ENCODE results near the gene GAREM1. TPM values are rescaled to one million over a fixed set of nuclear protein-coding genes. Genes with fewer than 3 reads are reported as not detected.

The GAREM1 gene
- total RNA-seq, 1 donor from 2014 or later, result 9.0 TPM

DNA sequence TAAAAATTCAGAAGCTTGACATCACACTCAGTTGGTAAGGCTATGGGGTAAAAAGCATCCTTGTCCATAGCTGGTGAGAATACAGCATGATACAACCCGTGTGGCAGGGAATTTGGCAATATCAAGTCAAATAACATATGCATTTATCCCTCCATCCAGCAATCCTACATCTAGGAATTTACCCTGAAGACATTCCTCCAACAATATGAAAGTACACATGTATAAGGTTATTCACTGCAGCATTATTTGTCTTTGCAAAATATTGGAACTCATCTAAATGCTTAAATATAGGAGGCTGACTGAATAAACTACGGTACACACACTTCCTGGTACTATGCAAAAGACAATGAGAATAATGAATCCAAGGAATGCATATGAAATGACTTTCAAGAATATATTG, 179.9 kb downstream of the GAREM1 start:
- H3K9me3 Mint-ChIP-seq (ENCODE audit: unreplicated experiment), result no peaks in the 10 kb centered on the region
- Histone ChIP-seq H3K36me3 (ENCODE audit: insufficient read depth, low read length) (no peaks in the 10 kb centered on the region), H3K4me3 (ENCODE audit: insufficient read depth, low read depth, low read length) (no peak overlapping the region), H3K27me3 (ENCODE audit: insufficient read depth, low read length) (no peaks in the 10 kb centered on the region), H3K79me2 (ENCODE audit: insufficient read depth, low read length) (no peaks in the 10 kb centered on the region), H3K9me3 (ENCODE audit: insufficient read depth, low read depth, low read length) (no peaks in the 10 kb centered on the region), H4K20me1 (ENCODE audit: insufficient read depth, low read length) (no peaks in the 10 kb centered on the region), H3K4me1 (ENCODE audit: insufficient read depth, low read length) (no peaks in the 10 kb centered on the region), H3K9ac (ENCODE audit: low read length) (no peak overlapping the region), H2AFZ (ENCODE audit: low read depth, low read length) (no peak overlapping the region), H3K27ac (ENCODE audit: low read depth, low read length) (no peak overlapping the region), H3K4me2 (ENCODE audit: low read length) (no peak overlapping the region)
- no peaks in the 10 kb centered on the region for H3K4me1 Mint-ChIP-seq (ENCODE audit: low read depth, unreplicated experiment)
- DNase-seq (ENCODE audit: low read depth) (no peak), FAIRE-seq (no peak)
- H3K4me3 Mint-ChIP-seq (ENCODE audit: unreplicated experiment), result no peak overlapping the region
- no peaks in the 10 kb centered on the region for H3K27me3 Mint-ChIP-seq (ENCODE audit: low read depth, unreplicated experiment)
- H3K27ac Mint-ChIP-seq (ENCODE audit: unreplicated experiment), result no peak overlapping the region
- H3K36me3 Mint-ChIP-seq (ENCODE audit: low read depth, unreplicated experiment), result peaks cover 6% of the 10 kb centered on the region
- TF ChIP-seq, protein P1, sequence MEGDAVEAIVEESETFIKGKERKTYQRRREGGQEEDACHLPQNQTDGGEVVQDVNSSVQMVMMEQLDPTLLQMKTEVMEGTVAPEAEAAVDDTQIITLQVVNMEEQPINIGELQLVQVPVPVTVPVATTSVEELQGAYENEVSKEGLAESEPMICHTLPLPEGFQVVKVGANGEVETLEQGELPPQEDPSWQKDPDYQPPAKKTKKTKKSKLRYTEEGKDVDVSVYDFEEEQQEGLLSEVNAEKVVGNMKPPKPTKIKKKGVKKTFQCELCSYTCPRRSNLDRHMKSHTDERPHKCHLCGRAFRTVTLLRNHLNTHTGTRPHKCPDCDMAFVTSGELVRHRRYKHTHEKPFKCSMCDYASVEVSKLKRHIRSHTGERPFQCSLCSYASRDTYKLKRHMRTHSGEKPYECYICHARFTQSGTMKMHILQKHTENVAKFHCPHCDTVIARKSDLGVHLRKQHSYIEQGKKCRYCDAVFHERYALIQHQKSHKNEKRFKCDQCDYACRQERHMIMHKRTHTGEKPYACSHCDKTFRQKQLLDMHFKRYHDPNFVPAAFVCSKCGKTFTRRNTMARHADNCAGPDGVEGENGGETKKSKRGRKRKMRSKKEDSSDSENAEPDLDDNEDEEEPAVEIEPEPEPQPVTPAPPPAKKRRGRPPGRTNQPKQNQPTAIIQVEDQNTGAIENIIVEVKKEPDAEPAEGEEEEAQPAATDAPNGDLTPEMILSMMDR (IDR thresholded peaks at IDR 0.05; ENCODE audit: insufficient read depth, low read depth, low read length), result no peak
- TF ChIP-seq EZH2 (IDR thresholded peaks at IDR 0.05; ENCODE audit: insufficient read depth, low read length), result no peak

DNA sequence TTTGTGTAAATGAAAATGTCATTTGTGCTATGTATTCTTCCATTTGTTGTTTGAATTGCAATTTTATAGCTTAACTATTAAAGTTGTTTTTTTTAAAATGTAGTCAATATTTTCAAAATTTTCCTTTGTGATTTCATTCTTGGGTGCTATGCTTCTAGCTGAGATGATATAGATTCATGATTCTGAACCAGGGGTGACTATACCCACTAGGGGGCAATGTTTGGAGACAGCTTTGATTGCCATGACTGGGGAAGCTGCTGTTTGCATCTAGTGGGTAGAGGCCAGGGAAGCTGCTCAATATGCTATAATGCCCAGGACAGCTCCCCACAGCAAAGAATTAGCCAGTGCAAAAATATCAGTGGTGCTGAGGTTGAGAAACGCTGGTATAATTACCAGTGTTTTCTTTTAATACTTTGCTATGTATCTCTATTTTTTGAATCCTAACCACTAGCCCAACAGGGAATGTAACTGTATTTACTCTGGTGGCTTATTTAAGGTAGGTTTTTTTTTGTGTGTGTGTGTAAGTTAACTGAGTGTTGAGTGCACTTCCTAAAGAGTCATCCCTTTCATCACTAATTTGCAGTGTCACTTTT, 181.1 kb downstream of the GAREM1 start:
- Mint-ChIP-seq H3K36me3 (ENCODE audit: low read depth, unreplicated experiment) (peaks cover 12% of the 10 kb centered on the region), H3K4me1 (ENCODE audit: low read depth, unreplicated experiment) (peaks cover 2% of the 10 kb centered on the region), H3K9me3 (ENCODE audit: unreplicated experiment) (peaks cover 2% of the 10 kb centered on the region), H3K4me3 (ENCODE audit: unreplicated experiment) (no peak overlapping the region), H3K27ac (ENCODE audit: unreplicated experiment) (no peak overlapping the region), H3K27me3 (ENCODE audit: low read depth, unreplicated experiment) (no peaks in the 10 kb centered on the region)
- DNase-seq (ENCODE audit: low read depth), result peak; percentile 33
- FAIRE-seq, result no peak
- Histone ChIP-seq H3K4me2 (ENCODE audit: low read length) (no peak overlapping the region), H3K79me2 (ENCODE audit: insufficient read depth, low read length) (no peaks in the 10 kb centered on the region), H3K9me3 (ENCODE audit: insufficient read depth, low read depth, low read length) (no peaks in the 10 kb centered on the region), H3K4me1 (ENCODE audit: insufficient read depth, low read length) (no peaks in the 10 kb centered on the region), H3K4me3 (ENCODE audit: insufficient read depth, low read depth, low read length) (no peak overlapping the region), H2AFZ (ENCODE audit: low read depth, low read length) (no peak overlapping the region), H3K36me3 (ENCODE audit: insufficient read depth, low read length) (no peaks in the 10 kb centered on the region), H3K9ac (ENCODE audit: low read length) (no peak overlapping the region), H3K27me3 (ENCODE audit: insufficient read depth, low read length) (no peaks in the 10 kb centered on the region), H3K27ac (ENCODE audit: low read depth, low read length) (no peak overlapping the region), H4K20me1 (ENCODE audit: insufficient read depth, low read length) (no peaks in the 10 kb centered on the region)
- TF ChIP-seq, protein P1 (IDR thresholded peaks at IDR 0.05; ENCODE audit: insufficient read depth, low read depth, low read length), result peak; percentile 87
- no peak for TF ChIP-seq EZH2 (IDR thresholded peaks at IDR 0.05; ENCODE audit: insufficient read depth, low read length)

DNA sequence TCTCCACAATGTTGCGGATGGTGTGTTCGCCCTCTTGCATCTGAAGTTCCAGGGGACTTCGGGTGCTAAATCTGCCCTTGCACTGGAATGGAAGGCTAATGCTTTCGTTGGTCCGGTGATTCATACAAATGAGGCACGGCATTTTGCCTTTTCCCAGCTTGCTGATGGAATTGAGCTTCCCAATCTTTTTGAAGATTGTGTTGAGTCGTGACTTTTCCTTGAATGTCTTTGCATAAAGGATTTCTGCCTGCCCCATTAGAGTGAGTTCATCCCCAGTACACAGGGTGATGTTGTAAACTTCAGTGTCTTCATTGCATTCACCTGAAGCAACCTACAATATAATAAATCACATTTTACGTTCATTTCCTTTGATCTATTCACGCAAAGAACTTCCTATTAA, 182.8 kb downstream of the GAREM1 start:
- no peaks in the 10 kb centered on the region for H3K27me3 ChIP-seq (ENCODE audit: insufficient read depth, low read length)
- Mint-ChIP-seq H3K27me3 (ENCODE audit: low read depth, unreplicated experiment) (no peaks in the 10 kb centered on the region), H3K9me3 (ENCODE audit: unreplicated experiment) (peaks cover 2% of the 10 kb centered on the region), H3K4me3 (ENCODE audit: unreplicated experiment) (no peak overlapping the region), H3K36me3 (ENCODE audit: low read depth, unreplicated experiment) (peaks cover 12% of the 10 kb centered on the region), H3K4me1 (ENCODE audit: low read depth, unreplicated experiment) (peaks cover 2% of the 10 kb centered on the region), H3K27ac (ENCODE audit: unreplicated experiment) (no peak overlapping the region)
- H3K4me2 ChIP-seq (ENCODE audit: low read length), result no peak overlapping the region
- H3K9me3 ChIP-seq (ENCODE audit: insufficient read depth, low read depth, low read length), result no peaks in the 10 kb centered on the region
- no peaks in the 10 kb centered on the region for H3K79me2 ChIP-seq (ENCODE audit: insufficient read depth, low read length)
- no peak overlapping the region for H3K9ac ChIP-seq (ENCODE audit: low read length)
- no peaks in the 10 kb centered on the region for H4K20me1 ChIP-seq (ENCODE audit: insufficient read depth, low read length)
- no peaks in the 10 kb centered on the region for H3K36me3 ChIP-seq (ENCODE audit: insufficient read depth, low read length)
- DNase-seq (ENCODE audit: low read depth) (no peak), FAIRE-seq (no peak)
- H3K27ac ChIP-seq (ENCODE audit: low read depth, low read length), result no peak overlapping the region
- TF ChIP-seq EZH2 (IDR thresholded peaks at IDR 0.05; ENCODE audit: insufficient read depth, low read length), result no peak
- TF ChIP-seq, protein P1 (IDR thresholded peaks at IDR 0.05; ENCODE audit: insufficient read depth, low read depth, low read length), result no peak
- no peaks in the 10 kb centered on the region for H3K4me1 ChIP-seq (ENCODE audit: insufficient read depth, low read length)
- no peak overlapping the region for H3K4me3 ChIP-seq (ENCODE audit: insufficient read depth, low read depth, low read length)
- no peak overlapping the region for H2AFZ ChIP-seq (ENCODE audit: low read depth, low read length)

Data from astrocyte (in vitro differentiated cells and primary cell).